HG03045 (cell line): Measurements from ENCODE around the gene APC2.

ENCODE experiments used
- ATAC-seq: cut with Tn5 transposase; IDR thresholded peaks from one replicate; pipeline ENCODE4 v1.9.1; 2021; ENCODE audit warnings: mild to moderate bottlenecking, moderate library complexity; ENCODE audit not compliant: unreplicated experiment

Gene APC2

DNA sequence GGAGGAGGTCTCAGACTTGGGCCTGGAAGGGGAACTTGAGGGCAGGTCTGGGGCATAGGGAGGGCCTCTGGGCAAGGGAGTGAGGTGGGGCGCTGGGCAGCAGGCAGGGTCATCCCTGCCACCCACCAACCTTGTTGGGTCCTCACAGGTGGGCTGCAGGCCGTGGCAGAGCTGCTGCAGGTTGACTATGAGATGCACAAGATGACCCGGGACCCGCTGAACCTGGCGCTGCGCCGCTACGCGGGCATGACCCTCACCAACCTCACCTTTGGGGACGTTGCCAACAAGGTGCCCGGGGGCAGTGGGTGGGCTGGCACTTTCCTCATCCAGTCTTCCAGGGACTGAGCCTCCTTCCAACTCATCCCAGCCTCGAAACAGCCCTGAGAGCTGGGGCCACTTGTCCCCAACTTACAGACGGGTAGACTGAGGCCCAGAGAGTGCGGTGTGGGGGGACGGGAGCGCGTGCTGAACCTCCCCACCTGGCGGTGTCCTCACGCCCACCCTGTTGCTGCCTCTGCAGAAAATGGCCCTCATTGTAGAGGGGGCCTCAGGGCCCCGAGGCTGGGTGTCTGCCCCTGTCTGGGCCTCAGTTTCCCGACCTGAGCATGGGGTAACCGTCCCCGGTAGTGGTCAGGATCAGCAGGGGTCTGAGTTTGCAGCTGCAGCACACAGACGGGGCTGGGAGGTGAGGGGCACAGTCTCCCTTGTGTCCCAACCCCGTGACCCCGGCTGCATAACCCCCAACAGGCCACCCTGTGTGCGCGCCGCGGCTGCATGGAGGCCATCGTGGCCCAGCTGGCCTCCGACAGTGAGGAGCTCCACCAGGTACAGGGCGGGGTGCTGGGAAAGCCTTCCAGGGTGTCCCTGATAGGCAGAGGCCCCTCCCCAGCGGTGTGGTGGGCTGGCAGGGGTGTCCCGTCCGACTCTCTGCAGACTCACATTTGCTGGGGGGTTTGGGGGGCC, 10.4 kb downstream of the APC2 start:
- ATAC-seq = no peak

DNA sequence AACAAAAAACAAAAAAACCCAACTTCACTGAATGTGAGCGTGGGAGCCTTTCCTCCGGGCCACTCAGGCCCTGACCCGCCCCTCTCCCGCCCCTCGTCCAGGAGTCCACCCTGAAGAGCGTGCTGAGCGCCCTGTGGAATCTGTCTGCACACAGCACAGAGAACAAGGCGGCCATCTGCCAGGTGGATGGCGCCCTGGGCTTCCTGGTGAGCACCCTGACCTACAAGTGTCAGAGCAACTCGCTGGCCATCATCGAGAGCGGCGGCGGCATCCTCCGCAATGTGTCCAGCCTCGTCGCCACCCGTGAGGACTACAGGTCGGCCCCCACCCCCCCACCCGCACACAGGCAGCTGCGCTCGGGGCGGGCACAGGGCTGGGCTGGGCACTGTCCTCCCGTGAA, 11.9 kb downstream of the APC2 start:
- no peak for ATAC-seq

DNA sequence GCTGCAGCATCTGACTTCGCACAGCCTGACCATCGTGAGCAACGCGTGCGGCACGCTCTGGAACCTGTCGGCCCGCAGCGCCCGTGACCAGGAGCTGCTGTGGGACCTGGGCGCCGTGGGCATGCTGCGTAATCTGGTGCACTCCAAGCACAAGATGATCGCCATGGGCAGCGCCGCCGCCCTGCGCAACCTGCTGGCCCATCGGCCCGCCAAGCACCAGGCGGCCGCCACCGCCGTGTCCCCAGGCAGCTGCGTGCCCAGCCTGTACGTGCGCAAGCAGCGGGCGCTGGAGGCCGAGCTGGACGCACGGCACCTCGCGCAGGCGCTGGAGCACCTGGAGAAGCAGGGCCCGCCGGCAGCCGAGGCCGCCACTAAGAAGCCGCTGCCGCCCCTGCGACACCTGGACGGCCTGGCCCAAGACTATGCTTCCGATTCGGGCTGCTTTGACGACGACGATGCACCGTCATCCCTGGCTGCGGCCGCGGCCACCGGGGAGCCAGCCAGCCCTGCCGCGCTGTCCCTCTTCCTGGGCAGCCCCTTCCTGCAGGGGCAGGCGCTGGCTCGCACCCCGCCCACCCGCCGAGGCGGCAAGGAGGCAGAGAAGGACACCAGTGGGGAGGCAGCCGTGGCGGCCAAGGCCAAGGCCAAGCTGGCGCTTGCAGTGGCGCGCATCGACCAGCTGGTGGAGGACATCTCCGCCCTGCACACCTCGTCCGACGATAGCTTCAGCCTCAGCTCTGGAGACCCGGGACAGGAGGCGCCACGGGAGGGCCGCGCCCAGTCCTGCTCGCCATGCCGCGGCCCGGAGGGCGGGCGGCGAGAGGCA, 15.5 kb downstream of the APC2 start:
- ATAC-seq = no peak

DNA sequence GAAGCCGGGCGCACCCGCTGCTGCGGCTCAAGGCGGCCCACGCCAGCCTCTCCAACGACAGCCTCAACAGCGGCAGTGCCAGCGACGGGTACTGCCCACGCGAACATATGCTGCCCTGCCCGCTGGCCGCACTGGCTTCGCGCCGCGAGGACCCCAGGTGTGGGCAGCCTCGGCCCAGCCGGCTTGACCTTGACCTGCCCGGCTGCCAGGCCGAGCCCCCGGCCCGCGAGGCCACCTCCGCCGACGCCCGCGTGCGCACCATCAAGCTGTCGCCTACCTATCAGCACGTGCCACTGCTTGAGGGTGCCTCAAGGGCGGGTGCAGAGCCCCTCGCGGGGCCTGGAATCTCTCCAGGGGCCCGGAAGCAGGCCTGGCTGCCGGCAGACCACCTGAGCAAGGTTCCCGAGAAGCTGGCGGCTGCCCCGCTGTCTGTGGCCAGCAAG, 16.1 kb downstream of the APC2 start:
- no peak for ATAC-seq

DNA sequence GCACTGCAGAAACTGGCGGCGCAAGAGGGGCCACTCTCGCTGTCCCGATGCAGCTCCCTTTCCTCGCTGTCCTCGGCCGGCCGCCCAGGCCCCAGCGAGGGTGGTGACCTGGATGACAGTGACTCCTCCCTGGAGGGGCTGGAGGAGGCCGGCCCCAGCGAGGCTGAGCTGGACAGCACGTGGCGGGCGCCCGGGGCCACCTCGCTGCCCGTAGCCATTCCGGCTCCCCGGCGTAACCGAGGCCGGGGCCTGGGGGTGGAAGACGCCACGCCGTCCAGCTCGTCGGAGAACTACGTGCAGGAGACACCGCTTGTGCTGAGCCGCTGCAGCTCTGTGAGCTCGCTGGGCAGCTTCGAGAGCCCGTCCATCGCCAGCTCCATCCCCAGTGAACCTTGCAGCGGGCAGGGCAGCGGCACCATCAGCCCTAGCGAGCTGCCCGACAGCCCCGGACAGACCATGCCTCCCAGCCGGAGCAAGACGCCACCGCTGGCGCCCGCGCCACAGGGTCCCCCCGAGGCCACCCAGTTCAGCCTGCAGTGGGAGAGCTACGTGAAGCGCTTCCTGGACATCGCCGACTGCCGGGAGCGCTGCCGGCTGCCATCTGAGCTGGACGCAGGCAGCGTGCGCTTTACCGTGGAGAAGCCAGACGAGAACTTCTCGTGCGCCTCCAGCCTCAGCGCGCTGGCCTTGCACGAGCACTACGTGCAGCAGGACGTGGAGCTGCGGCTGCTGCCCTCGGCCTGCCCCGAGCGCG, 16.7 kb downstream of the APC2 start:
- no peak for ATAC-seq

DNA sequence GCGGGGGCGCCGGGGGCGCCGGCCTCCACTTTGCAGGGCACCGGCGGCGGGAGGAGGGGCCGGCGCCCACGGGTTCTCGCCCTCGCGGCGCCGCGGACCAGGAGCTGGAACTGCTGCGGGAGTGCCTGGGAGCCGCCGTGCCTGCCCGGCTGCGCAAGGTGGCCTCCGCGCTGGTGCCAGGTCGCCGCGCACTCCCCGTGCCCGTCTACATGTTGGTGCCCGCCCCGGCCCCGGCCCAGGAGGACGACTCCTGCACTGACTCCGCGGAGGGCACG, 17.2 kb downstream of the APC2 start:
- no peak for ATAC-seq

DNA sequence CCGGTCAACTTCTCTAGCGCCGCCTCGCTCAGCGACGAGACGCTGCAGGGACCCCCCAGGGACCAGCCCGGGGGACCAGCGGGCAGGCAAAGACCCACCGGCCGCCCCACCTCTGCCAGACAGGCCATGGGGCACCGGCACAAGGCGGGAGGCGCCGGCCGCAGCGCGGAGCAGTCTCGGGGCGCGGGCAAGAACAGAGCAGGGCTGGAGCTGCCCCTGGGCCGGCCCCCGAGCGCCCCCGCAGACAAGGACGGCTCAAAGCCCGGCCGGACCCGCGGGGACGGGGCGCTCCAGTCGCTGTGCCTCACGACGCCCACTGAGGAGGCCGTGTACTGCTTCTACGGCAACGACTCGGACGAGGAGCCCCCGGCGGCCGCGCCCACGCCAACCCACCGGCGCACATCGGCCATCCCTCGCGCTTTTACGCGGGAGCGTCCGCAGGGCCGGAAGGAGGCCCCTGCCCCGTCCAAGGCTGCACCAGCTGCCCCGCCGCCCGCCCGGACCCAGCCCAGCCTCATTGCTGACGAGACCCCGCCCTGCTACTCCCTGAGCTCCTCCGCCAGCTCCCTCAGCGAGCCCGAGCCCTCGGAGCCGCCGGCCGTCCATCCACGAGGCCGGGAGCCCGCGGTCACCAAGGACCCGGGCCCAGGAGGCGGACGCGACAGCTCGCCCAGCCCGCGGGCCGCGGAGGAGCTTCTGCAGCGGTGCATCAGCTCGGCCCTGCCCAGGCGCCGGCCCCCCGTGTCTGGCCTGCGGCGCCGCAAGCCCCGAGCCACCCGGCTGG, 17.8 kb downstream of the APC2 start:
- no peak for ATAC-seq

DNA sequence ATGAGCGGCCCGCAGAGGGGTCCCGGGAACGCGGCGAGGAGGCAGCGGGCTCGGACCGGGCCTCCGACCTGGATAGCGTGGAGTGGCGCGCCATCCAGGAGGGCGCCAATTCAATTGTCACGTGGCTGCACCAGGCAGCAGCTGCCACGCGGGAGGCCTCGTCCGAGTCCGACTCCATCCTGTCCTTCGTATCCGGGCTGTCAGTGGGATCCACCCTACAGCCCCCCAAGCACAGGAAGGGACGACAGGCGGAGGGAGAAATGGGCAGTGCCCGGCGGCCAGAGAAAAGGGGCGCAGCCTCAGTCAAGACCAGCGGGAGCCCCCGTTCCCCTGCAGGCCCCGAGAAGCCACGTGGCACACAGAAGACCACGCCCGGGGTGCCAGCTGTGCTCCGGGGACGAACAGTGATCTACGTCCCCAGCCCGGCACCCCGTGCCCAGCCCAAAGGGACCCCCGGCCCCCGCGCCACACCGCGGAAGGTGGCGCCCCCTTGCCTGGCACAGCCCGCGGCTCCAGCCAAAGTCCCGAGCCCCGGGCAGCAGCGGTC, 18.4 kb downstream of the APC2 start:
- ATAC-seq = no peak

DNA sequence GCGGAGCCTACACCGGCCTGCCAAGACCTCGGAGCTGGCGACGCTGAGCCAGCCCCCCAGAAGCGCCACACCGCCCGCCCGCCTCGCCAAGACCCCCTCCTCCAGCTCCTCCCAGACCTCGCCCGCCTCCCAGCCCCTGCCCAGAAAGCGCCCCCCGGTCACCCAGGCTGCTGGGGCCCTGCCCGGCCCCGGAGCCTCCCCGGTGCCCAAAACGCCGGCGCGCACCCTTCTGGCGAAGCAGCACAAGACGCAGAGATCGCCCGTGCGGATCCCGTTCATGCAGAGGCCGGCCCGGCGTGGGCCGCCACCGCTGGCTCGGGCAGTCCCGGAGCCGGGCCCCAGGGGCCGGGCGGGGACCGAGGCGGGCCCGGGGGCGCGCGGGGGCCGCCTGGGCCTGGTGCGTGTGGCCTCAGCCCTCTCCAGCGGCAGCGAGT, 18.9 kb downstream of the APC2 start:
- no peak for ATAC-seq

DNA sequence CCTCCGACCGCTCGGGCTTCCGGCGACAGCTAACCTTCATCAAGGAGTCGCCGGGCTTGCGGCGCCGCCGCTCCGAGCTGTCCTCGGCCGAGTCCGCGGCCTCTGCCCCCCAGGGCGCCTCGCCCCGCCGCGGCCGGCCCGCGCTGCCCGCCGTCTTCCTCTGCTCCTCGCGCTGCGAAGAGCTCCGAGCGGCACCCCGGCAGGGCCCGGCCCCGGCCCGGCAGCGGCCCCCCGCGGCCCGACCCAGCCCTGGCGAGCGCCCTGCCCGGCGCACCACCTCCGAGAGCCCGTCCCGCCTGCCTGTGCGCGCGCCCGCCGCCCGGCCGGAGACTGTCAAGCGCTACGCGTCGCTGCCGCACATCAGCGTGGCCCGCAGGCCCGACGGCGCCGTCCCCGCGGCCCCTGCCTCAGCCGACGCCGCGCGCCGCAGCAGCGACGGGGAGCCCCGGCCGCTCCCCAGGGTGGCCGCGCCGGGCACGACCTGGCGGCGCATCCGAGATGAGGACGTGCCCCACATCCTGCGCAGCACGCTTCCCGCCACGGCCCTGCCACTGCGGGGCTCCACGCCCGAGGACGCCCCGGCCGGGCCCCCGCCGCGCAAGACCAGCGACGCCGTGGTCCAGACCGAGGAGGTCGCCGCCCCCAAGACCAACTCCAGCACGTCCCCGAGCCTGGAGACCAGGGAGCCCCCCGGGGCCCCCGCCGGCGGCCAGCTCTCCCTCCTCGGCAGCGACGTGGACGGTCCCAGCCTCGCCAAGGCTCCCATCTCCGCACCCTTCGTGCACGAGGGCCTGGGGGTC, 19.5 kb downstream of the APC2 start:
- ATAC-seq = no peak

DNA sequence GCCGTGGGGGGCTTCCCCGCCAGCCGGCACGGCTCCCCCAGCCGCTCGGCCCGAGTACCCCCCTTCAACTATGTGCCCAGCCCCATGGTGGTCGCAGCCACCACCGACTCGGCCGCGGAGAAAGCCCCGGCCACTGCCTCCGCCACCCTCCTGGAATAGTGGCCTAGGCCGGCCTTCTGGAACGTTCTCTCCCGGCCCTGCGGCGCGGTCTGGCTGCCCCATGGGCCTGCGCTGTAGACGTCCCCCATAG, 20.1 kb downstream of the APC2 start:
- no peak for ATAC-seq

DNA sequence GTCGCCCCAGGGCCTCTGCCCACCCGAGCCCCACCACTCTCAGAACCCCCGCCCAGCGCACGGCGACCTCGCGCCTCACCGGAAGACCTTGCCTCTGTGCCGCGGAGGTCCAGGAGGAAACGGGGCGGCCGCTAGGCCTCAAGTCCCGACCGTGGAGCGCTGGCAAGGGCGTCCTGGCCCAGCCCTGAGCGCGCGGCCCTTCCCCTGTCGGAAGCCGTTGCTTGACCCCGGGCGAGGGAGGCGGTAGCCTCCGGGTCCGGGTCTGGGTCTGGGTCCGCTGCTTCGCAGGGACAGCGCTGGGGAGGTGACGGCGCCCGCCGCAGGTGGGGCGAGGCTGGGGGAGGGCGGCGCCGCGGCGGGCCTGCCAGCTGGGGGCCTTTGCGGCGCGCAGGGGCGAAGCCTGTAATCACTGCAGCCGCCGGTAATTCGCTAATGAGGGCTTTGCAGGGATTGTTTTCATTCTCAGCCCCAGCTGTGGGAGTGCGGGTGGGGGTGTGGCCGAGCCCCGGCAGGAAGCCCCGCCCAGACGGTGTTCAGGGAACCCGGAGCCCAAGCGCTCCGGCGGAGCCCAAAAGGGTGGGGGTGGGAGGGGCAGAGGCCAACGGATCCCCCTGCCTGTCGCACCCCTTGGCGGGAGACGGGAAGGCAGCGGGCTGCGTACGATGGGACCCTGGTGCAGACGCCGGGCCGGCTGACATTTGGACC, 20.5 kb downstream of the APC2 start:
- no peak for ATAC-seq

DNA sequence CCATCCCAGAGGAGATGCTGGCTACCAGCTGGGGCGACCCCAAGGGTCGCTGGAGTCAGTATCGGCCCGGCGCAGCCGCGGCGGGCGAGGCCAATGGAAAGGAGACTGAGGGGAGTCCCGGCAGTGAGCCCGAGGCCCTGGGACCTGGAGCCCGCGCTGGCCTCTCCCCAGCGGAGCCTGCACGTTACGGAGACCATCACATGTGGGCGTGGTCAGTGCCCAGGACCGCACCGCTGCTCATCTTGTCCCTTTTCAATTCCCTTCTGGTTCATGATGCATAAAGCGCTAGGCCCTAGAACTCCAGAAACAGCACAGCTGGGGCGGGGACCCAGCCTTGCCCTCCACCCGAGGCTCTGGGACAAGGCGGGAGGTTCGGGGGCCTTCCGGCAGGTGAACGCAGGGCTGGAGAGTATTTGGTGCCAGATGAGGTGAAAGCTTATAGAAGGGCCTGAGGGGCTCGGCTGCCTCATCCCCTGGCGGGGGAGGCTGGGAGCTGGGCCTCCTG, 21.1 kb downstream of the APC2 start:
- ATAC-seq = no peak

DNA sequence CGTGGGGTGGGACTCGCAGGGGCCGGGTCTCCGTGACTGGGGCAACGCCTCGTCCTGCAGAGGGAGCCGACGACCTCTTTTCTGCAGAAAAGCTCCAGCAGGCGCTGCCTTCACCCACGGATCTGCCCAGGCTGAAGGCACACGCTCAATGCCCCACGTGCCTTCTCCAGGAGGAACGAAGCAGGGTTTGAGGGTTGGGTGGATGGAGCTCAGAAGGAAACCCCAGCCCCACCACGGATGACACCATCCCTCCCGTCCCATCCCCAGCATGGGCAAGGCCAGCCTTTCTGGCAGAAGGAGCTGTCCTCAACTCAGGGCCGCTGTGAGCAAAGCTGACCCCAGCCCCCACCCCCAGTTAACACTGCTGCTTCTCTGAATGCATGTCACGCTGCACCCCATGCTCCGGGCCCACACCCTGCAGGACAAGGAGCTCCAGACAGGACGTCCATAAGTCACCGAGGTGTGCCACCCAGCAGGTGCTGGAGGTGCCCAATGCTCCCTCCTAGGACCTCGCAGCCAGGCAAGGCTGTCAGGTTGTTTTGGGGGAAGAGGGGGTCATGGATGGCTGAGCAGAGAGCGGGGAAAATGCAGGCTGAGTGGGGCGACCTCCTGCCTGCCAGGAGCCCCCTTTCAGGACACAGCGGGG, 21.7 kb downstream of the APC2 start:
- ATAC-seq = no peak

DNA sequence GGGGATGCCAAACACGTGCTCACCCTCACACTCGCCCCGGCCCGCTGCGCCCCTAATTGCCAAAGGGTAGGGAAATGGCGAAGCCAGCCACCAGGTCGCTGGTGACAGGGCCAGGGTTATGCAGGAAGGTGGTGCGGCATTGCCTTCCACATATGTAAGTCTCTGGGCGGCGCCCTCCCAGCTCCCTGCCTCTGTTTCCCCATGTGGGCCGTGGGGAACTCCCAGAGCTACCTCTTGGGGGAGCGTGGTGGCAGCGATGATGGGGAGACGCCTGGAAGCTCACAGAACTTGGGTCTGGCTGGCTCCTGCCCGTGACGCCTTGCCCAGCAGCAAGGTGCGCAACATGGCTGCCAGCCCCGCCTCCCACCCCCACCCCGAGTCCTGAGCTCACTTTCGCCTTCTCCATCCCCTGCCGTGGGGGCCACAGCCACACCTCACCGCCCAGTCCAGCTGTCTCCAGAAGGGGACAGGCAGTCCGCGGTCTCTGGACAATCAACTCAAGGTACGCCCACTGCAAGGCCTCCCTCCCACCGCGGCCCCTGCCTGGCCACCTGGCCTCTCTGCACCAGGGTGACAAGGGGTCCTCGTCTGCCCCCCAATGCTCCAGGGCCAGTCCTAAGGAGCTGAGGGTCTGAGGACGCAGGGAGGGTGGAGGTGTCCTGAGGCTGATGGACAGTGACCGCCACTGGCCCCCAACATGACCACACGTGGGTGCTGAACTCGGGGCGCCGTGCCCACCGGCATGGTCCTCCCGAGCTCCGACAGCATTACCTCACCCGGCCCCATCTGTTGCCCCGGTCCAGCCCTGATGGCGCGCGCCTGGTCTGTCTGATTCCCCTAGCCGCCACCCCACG, 22.5 kb downstream of the APC2 start:
- ATAC-seq = no peak

DNA sequence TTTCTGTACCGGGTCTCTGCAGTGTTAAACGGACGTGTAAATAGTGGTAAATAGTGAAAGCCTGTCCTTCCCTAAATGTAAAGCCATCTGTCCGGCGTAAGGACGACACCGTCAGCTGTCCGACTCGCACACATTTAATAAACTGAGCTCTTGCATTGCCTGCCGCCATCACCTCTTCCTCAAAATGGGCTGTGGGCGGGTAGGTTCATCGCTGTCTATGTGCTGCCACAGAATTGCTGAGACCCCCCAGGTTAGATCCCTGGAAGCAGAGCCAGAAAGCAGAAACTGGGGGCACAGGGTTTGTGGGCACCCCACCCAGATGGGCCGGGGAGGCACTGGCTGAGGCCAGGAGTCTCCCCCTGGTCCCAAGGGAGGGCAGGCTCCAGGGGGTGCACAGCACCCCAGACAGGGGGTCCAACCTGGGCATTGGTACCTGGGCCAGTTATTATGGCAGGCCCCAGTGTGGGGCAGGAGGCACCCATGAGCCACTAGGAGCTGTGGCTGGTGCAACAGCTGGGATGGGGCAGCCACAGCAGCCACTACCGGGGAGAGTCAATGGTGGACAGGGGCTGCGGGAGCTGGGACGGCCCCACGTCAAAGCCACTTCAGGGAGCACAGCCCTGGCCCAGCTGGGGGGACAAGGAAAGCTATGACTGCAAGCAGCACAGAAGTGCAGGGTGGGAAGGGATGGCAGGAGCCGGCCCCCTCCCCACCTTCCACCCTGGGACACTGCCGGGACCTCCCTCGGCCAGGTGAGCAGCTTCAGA, 23.3 kb downstream of the APC2 start:
- no peak for ATAC-seq
